Stimulated activated CD8-positive, alpha-beta memory T cell treated with anti-CD3 and anti-CD28 coated beads, Interleukin-15, amount 100 ng/mL, for 1 hour (primary cell): Measurements from ENCODE around the gene TNK1.
A peak's percentile ranks its signal among the peaks of the same experiment; 100 is the strongest.
"Not testable (repeated sequence)": the region's sequence is repeated elsewhere in the genome, so short reads cannot be mapped to it uniquely, and the experiment has no call there.

Experiments used
- DNase-seq: peaks from one replicate; pipeline ENCODE4 v3.0.0-alpha.2; 2020; ENCODE audit warnings: low read depth

TNK1 gene

GRCh38 chr17:7355573-7355972, 25.3 kb upstream of the TNK1 start:
- no peak for DNase-seq

- DNase-seq: peak; percentile 76
Observed at GRCh38 chr17:7356072-7356549, 24.8 kb upstream of the TNK1 start.

- no peak for DNase-seq
Observed at GRCh38 chr17:7356756-7357155, 24.1 kb upstream of the TNK1 start.

- DNase-seq: no peak
Observed at GRCh38 chr17:7357381-7357780, 23.5 kb upstream of the TNK1 start.

GRCh38 chr17:7361906-7362305, 19.0 kb upstream of the TNK1 start:
- no peak for DNase-seq

- DNase-seq: no peak
Observed at GRCh38 chr17:7363311-7363710, 17.6 kb upstream of the TNK1 start.

- DNase-seq: not testable (repeated sequence)
Observed at GRCh38 chr17:7365963-7366362, 14.9 kb upstream of the TNK1 start.

GRCh38 chr17:7367083-7367482, 13.8 kb upstream of the TNK1 start:
- DNase-seq: no peak

GRCh38 chr17:7367918-7368598, 12.8 kb upstream of the TNK1 start:
- DNase-seq: no peak

GRCh38 chr17:7368599-7368994, 12.3 kb upstream of the TNK1 start:
- DNase-seq: not testable (repeated sequence)

- no peak for DNase-seq
Observed at GRCh38 chr17:7369825-7370224, 11.1 kb upstream of the TNK1 start.

- no peak for DNase-seq
Observed at GRCh38 chr17:7370853-7371252, 10.0 kb upstream of the TNK1 start.

GRCh38 chr17:7374353-7374752, 6.5 kb upstream of the TNK1 start:
- no peak for DNase-seq

- no peak for DNase-seq
Observed at GRCh38 chr17:7379134-7379533, 1.8 kb upstream of the TNK1 start.

GRCh38 chr17:7380321-7380720, 568 bp upstream of the TNK1 start:
- no peak for DNase-seq

- DNase-seq: no peak
Observed at GRCh38 chr17:7382901-7383300, 2.0 kb downstream of the TNK1 start.

GRCh38 chr17:7383371-7383741, 2.5 kb downstream of the TNK1 start:
- no peak for DNase-seq

- peak; percentile 48 for DNase-seq
Observed at GRCh38 chr17:7383742-7384488, 3.0 kb downstream of the TNK1 start.

- DNase-seq: no peak
Observed at GRCh38 chr17:7384489-7385081, 3.7 kb downstream of the TNK1 start.

- no peak for DNase-seq
Observed at GRCh38 chr17:7388856-7389255, 8.0 kb downstream of the TNK1 start.

- DNase-seq: no peak
Observed at GRCh38 chr17:7389924-7390910, 9.3 kb downstream of the TNK1 start.

GRCh38 chr17:7391307-7391706, 10.4 kb downstream of the TNK1 start:
- DNase-seq: no peak
